GM21528 (cell line): ENCODE results near the gene CMTM7.

Experiments
- ATAC-seq: cut with Tn5 transposase; IDR thresholded peaks from one replicate; pipeline ENCODE4 v1.9.1; 2021; ENCODE audit warnings: mild to moderate bottlenecking, moderate library complexity; ENCODE audit not compliant: unreplicated experiment, low FRiP score

Gene CMTM7

GRCh38 chr3:32391643-32392535 is at the start of gene CMTM7:
Gene CMTM7, plus strand, starts transcription at chr3:32391853. Its CDS starts 54 bp downstream, at chr3:32391907.
- ATAC-seq: peak; percentile 72

DNA sequence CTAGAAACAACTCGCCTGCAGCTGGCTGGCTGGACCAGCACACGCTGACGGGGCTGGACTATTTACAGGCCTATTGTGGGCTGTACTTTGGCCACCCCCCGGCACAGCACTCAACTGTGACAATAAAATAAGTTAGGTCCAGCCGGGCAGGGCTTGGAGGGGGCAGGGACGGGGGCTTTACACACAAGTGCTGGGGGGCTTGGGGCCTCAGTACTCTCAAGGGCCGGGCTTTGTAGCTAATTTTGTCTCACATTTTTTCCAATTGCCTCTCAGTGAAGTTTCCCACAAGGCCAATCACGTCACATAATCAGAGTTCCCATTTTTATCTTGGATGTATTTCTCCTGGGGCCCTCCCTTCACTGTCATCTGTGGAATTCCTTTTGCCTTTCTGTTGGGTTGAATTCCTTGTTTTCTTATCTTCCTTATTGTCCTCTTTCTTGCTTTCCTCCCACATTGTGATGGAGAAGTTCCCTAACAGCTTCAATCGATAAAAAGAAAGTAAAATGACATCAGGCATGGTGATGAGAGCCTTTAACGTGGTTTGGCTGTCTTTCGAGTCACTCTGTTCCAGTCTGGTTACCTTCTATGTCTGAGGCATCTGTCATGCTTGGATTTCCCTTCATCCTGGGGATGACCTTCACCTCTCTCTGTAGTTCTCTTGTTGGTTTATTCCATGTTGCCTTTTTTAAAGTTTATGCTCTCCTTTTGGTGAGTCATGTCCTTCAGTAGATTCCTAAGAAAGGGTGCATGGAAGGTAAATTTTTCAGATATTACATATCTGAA is 44.1 kb upstream of the CMTM7 start:
- no peak for ATAC-seq

GRCh38 chr3:32349184-32349583 is 42.5 kb upstream of the CMTM7 start:
- no peak for ATAC-seq

DNA sequence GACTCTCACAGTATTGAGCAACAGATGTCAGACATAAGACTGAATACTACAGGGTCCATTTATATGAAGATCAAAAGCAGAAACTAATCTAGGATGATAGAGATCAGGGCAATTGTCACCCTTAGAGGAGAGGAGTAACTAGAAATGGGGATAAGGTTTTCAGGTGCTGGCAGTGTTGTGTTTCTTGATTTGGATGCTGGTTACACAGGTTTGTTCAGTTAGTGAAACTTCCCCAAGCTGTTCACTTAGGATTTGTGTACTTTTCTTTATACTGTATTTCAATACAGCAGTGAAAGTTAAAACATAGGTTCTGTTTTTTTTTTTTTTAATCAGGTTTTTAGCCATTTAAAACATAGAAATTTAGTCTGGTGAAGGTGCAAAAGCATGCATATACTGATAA is 39.1 kb upstream of the CMTM7 start:
- ATAC-seq: no peak

DNA sequence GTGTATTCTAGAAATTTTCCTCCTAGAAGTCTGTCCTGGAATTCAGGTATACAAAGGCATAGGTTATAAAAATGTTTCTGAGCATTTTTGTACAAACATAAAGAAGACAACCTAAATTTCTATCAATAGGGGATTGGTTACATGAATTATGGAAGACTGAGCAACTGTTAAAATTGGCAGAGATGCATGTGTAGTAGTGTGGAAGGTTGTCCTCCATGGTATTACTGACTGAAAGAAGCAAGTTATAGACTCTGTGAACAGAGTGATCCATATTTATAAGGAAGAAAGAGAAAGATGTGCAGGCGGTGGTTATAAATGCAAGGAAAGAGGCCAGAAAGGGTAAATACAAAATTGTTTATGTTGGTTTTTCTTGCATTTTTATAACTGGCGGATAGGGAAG is 38.3 kb upstream of the CMTM7 start:
- no peak for ATAC-seq

DNA sequence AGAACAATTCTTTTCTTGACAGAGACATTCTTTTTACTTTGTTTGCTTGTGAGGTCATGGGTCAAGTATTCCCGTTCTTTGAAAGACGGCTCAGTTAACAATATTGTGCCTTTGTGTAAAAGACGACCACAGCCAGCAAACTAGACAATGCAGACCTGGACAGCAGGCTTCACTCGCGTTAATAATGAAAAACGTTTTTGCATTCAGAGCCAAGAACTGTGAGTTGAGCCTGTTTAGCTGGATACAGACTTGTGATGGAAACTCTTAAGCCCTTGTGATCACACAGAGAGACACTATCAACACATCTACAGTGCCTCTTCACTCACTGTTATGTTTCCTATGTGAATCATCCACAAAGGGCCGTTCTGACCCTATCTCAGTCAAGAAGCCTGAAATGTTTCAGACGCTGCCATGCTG is 37.3 kb upstream of the CMTM7 start:
- no peak for ATAC-seq

- no peak for ATAC-seq
Measured at GRCh38 chr3:32355751-32356291, 35.8 kb upstream of the CMTM7 start.

DNA sequence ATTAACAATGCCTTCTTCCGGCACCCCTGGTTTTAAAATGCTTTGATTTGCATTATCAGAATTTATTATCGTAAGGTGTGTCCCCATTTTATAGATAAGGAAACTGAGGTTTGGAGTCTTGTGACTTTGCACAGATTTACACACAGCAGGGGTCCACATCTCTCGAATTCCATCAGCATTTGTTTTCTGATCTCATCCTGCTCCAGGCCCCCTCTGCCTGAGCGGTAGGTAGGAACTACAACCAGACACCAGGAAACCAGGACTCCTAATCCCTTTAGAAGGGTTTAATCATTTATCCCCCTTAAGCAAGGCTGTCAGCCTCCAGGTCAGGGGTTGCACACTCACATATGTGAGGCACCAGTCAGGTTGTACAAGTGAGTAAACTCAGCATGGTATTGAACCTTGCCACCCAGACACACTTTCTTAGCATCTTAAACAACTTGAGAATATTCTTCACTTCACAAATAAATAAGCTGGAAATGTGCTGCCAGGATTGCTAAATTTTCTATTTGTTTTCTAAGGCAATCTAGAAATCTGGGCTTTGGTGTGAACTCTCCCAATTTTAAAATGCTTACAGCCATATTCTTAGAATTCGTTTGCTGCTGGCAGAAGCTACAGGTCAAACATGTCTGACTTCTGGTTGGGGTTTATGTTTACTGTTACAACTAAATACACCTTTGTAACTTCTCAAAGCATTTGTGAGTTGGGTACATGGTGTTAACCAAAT is 31.7 kb upstream of the CMTM7 start:
- no peak for ATAC-seq

DNA sequence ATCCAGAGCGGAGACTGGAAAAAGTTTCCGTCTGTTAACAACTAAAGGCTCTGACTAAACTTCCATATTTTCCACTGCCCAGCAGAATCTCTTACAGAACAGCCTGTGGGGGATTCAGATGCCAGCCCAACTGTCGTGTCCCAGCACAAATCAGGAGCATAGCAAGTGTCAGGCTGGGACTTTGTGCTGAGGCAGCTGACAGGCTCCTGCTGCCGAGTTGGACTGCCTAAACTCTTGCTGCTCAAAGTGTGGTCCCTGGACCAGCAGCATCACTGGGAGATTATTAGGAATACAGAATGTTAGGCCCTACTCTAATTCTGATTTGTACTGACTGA is 31.2 kb upstream of the CMTM7 start:
- no peak for ATAC-seq

DNA sequence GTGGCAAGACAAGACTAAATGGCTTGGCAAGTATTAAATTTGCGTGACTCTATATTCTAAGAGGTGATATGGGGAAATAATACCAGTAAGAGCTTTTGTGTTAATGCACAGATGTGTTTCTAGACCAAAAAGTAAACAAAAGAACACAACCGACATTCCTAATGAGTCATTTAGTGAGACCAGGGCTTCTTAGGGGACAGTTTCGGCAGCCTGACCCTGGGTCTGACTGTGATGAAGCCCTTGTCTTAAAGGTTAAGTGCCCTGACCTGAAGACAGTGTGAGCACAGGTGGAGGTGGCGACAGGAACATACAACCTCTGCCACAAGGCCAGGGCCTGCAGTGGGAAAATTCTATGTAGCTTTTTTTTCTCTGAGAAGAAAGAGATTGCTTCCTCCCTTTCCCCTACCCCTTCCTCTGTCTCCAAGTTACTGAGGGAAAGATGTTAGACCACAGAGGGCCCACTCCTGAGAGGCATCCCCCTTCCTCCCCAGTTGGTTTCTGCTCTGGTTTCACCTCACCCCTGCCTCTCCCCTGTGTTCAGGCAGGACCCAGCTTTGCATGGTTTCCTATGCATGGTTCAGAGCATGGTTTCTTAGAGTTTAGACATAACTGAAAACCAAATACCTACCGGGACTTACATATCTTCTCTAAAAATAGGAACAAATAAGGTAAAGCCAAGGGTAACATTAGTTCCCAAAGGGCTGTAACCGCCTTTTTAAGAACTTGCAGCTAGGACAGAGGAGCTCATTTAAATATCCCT is 24.8 kb upstream of the CMTM7 start:
- no peak for ATAC-seq

DNA sequence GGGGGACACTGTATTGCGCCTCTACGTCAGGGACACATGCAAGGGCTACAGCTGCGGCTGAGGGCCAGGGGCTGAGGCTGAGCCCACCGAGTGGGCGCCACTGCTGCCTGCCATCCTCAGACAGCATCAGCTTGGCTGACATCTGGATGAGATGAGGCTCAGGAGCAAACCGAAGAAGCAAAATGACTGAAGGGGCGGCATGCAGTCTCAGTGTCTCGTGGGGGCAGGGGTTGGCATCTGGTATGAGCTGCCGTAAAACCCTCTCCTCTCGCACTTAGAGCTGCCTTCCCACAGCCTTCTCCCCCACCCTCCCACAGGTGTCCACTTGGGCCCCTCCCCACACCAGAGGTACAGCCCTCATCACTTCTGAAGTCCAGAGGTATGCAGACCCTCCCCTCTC is 24.2 kb upstream of the CMTM7 start:
- no peak for ATAC-seq

GRCh38 chr3:32371461-32372212 is 20.0 kb upstream of the CMTM7 start:
- ATAC-seq: no peak

GRCh38 chr3:32372213-32372490 is 19.5 kb upstream of the CMTM7 start:
- ATAC-seq: no peak

DNA sequence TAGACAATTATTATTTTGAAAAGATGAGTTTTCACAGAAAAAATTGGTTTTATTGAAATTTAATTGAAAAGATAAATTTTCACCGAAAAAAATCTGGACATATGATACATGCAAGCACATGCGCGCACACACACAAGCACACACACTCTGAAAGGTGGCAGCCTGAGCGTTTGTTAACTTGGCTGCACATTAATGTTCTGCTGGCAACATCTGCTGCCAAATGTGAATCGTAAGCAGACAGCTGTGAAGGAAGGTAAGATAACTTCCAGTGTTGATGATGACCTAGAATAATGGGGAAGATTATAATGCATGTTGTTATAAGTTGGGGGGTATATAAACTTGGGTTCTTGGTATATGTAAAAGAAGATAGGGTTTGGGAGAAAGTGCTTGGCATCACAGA is 18.4 kb upstream of the CMTM7 start:
- no peak for ATAC-seq

GRCh38 chr3:32373844-32374243 is 17.8 kb upstream of the CMTM7 start:
- ATAC-seq: no peak

DNA sequence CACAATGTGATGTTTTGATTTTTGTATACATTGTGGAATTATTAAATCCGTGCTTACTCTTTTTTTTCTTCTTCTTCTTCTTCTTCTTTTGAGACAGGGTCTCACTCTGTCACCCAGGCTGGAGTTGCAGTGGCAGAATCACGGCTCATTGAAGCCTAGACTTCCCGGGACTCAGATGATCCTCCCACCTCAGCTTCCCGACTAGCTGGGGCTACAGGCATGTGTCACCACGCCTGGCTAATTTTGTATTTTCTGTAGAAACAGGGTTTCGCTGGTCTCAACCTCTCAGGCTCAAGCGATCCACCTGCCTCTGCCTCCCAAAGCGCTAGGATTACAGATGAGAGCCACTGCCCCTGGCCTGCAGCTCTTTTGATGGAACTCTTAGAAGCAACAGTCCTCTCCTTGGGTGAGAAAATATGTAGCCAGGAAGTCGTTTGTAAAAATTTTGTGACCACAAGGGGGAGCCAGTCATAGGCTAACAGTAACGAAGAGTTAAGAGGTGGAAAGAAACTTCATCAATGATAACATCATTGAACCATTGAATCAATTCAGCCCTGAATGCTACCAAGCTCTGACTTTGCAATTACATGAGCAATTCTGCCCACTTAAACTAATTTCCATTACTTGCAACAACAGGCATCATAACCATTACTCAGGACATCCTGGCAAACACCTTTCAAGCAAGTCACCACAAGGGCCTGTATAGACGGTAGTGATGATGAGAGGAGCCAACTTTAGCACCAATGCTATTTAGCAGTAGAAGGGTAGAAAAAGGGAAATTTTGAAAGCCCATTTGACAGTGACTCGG is 16.7 kb upstream of the CMTM7 start:
- ATAC-seq: no peak

- no peak for ATAC-seq
Measured at GRCh38 chr3:32375596-32375930, 16.1 kb upstream of the CMTM7 start.

- ATAC-seq: no peak
Measured at GRCh38 chr3:32376115-32376514, 15.5 kb upstream of the CMTM7 start.
